GM18511 (cell line): ENCODE results near the gene SLC38A6.
A peak's percentile ranks its signal among the peaks of the same experiment; 100 is the strongest.

ENCODE experiments used
- ATAC-seq: cut with Tn5 transposase; IDR thresholded peaks from one replicate; pipeline ENCODE4 v1.9.1; 2021; ENCODE audit warnings: mild to moderate bottlenecking, moderate library complexity; ENCODE audit not compliant: unreplicated experiment

Gene SLC38A6

GRCh38 chr14:61101803-61102548 lies 120.9 kb downstream of the SLC38A6 start:
- peak; percentile 25 for ATAC-seq
